ENCODE measurements around the gene GMEB2.
"Not testable (repeated sequence)": the region's sequence is repeated elsewhere in the genome, so short reads cannot be mapped to it uniquely, and the experiment has no call there.

GMEB2 gene

GRCh38 chr20:63610581-63611435 is 16.1 kb downstream of the GMEB2 start:
- H3K4me3 ChIP-seq (replicated peaks; ENCODE audit: low read depth, low read length): no peak overlapping the region
- no peak for DNase-seq (ENCODE audit: extremely low read depth, low read depth)
- no peak for TF ChIP-seq CTCF (IDR thresholded peaks at IDR 0.05; ENCODE audit: low read depth, low read length, missing control alignments)

- H3K4me3 ChIP-seq (replicated peaks; ENCODE audit: low read depth, low read length): no peak overlapping the region
- no peak for DNase-seq (ENCODE audit: extremely low read depth, low read depth)
- no peak for TF ChIP-seq CTCF (IDR thresholded peaks at IDR 0.05; ENCODE audit: low read depth, low read length, missing control alignments)
Measured at GRCh38 chr20:63606686-63607085, 20.2 kb downstream of the GMEB2 start.

- no peak for TF ChIP-seq CTCF (IDR thresholded peaks at IDR 0.05; ENCODE audit: low read depth, low read length, missing control alignments)
- no peak overlapping the region for H3K4me3 ChIP-seq (replicated peaks; ENCODE audit: low read depth, low read length)
- DNase-seq (ENCODE audit: extremely low read depth, low read depth): no peak
Measured at GRCh38 chr20:63602321-63602720, 24.6 kb downstream of the GMEB2 start.

- not testable (repeated sequence) for H3K4me3 ChIP-seq (replicated peaks; ENCODE audit: low read depth, low read length); DNase-seq (ENCODE audit: extremely low read depth, low read depth)
Measured at GRCh38 chr20:63601679-63602078, 25.2 kb downstream of the GMEB2 start.

- TF ChIP-seq CTCF (IDR thresholded peaks at IDR 0.05; ENCODE audit: low read depth, low read length, missing control alignments): no peak
- H3K4me3 ChIP-seq (replicated peaks; ENCODE audit: low read depth, low read length): no peak overlapping the region
- DNase-seq (ENCODE audit: extremely low read depth, low read depth): no peak
Measured at GRCh38 chr20:63599396-63600050, 27.4 kb downstream of the GMEB2 start.

GRCh38 chr20:63598479-63599395 is 28.2 kb downstream of the GMEB2 start:
- no peak overlapping the region for H3K4me3 ChIP-seq (replicated peaks; ENCODE audit: low read depth, low read length)
- TF ChIP-seq CTCF (IDR thresholded peaks at IDR 0.05; ENCODE audit: low read depth, low read length, missing control alignments): no peak

More at GRCh38 chr20:63598479-63599395, 28.2 kb downstream of the GMEB2 start:
- DNase-seq (ENCODE audit: extremely low read depth, low read depth): no peak
